Astrocyte (in vitro differentiated cells and primary cell): ENCODE results near the gene SCAPER. TPM values are rescaled to one million over a fixed set of nuclear protein-coding genes. Genes with fewer than 3 reads are reported as not detected.

Experiments used
- DNase-seq: peaks from one replicate; pipeline ENCODE4 v3.0.0-alpha.2; 2010; ENCODE audit warnings: low read depth
- FAIRE-seq: peaks from 2 replicates; lab custom pipeline; 2011; peaks lifted over from hg19 to GRCh38; lab: Jason Lieb, UNC
- H2AFZ ChIP-seq: 2 replicates; pipeline ENCODE4 v1.6.0; 2012; ENCODE audit warnings: low read depth, low read length, inconsistent platforms
- H3K27ac ChIP-seq: 2 replicates; pipeline ENCODE4 v1.5.1; 2011; ENCODE audit warnings: low read depth, low read length, inconsistent platforms
- H3K27me3 ChIP-seq: 2 replicates; pipeline ENCODE4 v1.6.0; 2011; ENCODE audit warnings: low read length, inconsistent platforms; ENCODE audit not compliant: insufficient read depth
- H3K36me3 ChIP-seq: 2 replicates; pipeline ENCODE4 v1.5.1; 2011; ENCODE audit warnings: low read length, inconsistent platforms; ENCODE audit not compliant: insufficient read depth
- H3K4me1 ChIP-seq: 2 replicates; pipeline ENCODE4 v1.5.1; 2011; ENCODE audit warnings: low read length, inconsistent platforms; ENCODE audit not compliant: insufficient read depth
- H3K4me2 ChIP-seq: 2 replicates; pipeline ENCODE4 v1.6.0; 2012; ENCODE audit warnings: low read length, inconsistent platforms
- H3K4me3 ChIP-seq: 2 replicates; pipeline ENCODE4 v1.5.1; 2011; ENCODE audit warnings: low read depth, mild to moderate bottlenecking, low read length, inconsistent platforms; ENCODE audit not compliant: insufficient read depth
- H3K79me2 ChIP-seq: 2 replicates; pipeline ENCODE4 v1.6.0; 2012; ENCODE audit warnings: mild to moderate bottlenecking, low read length, inconsistent platforms; ENCODE audit not compliant: insufficient read depth
- H3K9ac ChIP-seq: 2 replicates; pipeline ENCODE4 v1.6.0; 2012; ENCODE audit warnings: mild to moderate bottlenecking, low read length, inconsistent platforms
- H3K9me3 ChIP-seq: 2 replicates; pipeline ENCODE4 v1.5.1; 2012; ENCODE audit warnings: low read depth, mild to moderate bottlenecking, low read length, inconsistent platforms; ENCODE audit not compliant: insufficient read depth
- H4K20me1 ChIP-seq: 2 replicates; pipeline ENCODE4 v1.6.0; 2012; ENCODE audit warnings: low read length, inconsistent platforms; ENCODE audit not compliant: insufficient read depth
- H3K27ac Mint-ChIP-seq: one replicate; pipeline ENCODE4 v1.8.0; 2021; ENCODE audit warnings: mild to moderate bottlenecking, mixed read lengths; ENCODE audit not compliant: unreplicated experiment
- H3K27me3 Mint-ChIP-seq: one replicate; pipeline ENCODE4 v1.8.0; 2021; ENCODE audit warnings: low read depth, mixed read lengths; ENCODE audit not compliant: unreplicated experiment
- H3K36me3 Mint-ChIP-seq: one replicate; pipeline ENCODE4 v1.8.0; 2021; ENCODE audit warnings: low read depth, mixed read lengths; ENCODE audit not compliant: unreplicated experiment
- H3K4me1 Mint-ChIP-seq: one replicate; pipeline ENCODE4 v1.8.0; 2021; ENCODE audit warnings: low read depth, mixed read lengths; ENCODE audit not compliant: unreplicated experiment
- H3K4me3 Mint-ChIP-seq: one replicate; pipeline ENCODE4 v1.8.0; 2021; ENCODE audit warnings: mild to moderate bottlenecking, moderate library complexity, mixed read lengths; ENCODE audit not compliant: unreplicated experiment
- H3K9me3 Mint-ChIP-seq: one replicate; pipeline ENCODE4 v1.8.0; 2021; ENCODE audit warnings: mild to moderate bottlenecking, mixed read lengths; ENCODE audit not compliant: unreplicated experiment
- CTCF ChIP-seq: IDR thresholded peaks from 2 replicates; pipeline ENCODE4 v1.5.1; 2011; ENCODE audit warnings: low read depth, mild to moderate bottlenecking, inconsistent platforms, low read length, moderate library complexity; ENCODE audit not compliant: insufficient read depth
- EZH2 ChIP-seq: IDR thresholded peaks from 2 replicates; pipeline ENCODE4 v1.6.1; 2012; ENCODE audit warnings: mild to moderate bottlenecking, low read length, inconsistent platforms; ENCODE audit not compliant: insufficient read depth
- total RNA-seq: library from RNA; stranded (reverse); gene quantifications from 2 replicates; pipeline ENCODE4 v1.2.1, GENCODE V29; 2021

SCAPER gene
- total RNA-seq, 1 donor from 2014 or later, result 8.6 TPM

- Histone ChIP-seq H3K36me3 (no peaks in the 10 kb centered on the region), H4K20me1 (no peaks in the 10 kb centered on the region), H3K4me2 (no peak overlapping the region), H3K9ac (no peak overlapping the region), H2AFZ (no peak overlapping the region), H3K27ac (no peak overlapping the region), H3K27me3 (no peaks in the 10 kb centered on the region), H3K9me3 (no peaks in the 10 kb centered on the region), H3K4me1 (no peaks in the 10 kb centered on the region), H3K4me3 (no peak overlapping the region), H3K79me2 (no peaks in the 10 kb centered on the region)
- DNase-seq, result no peak
- Mint-ChIP-seq H3K9me3 (no peaks in the 10 kb centered on the region), H3K4me1 (peaks cover 3% of the 10 kb centered on the region), H3K27me3 (no peaks in the 10 kb centered on the region), H3K4me3 (no peak overlapping the region), H3K36me3 (no peaks in the 10 kb centered on the region), H3K27ac (no peak overlapping the region)
- no peak for TF ChIP-seq CTCF
- TF ChIP-seq EZH2, result no peak
- no peak for FAIRE-seq
These were observed 236.2 kb downstream of the SCAPER start for GRCh38 chr15:76668900-76669299.

DNA sequence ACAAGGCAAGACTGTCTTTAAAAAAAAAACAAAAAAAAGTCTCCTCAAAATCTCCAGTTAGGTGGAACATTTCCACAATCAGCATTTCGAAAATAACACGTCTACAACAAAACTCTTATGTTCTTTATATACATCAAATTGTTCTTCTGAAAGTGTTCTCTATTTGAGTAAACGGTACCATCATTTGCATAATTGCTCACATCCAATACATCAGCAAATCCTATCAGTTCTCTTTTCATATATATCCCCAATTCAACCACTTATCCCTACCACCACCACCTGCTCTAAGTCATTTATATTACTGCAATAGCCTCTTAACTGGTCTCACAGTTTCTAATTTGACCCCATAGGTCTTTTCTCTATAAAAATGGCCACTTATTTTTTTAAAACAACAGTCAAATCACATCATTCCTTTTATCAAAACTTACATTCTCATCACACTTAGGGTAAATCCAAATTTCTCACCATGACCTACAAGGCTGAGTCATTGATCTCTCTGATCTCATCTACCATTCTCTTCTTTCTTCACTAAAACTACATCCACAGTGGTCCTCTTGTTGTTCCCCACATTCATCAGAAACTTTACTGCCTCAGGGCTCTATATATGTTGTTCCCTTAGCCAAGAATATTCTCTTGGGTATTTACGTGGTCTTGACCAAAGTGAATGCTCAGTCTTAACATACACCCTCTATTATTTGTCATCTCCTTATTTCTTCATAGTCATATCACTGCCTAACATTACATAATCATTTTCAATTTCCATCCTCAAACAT, 237.0 kb downstream of the SCAPER start:
- Histone ChIP-seq H3K4me1 (no peaks in the 10 kb centered on the region), H4K20me1 (no peaks in the 10 kb centered on the region)

More for the DNA sequence above, 237.0 kb downstream of the SCAPER start:
- DNase-seq, result no peak
- no peak overlapping the region for H3K27ac Mint-ChIP-seq
- no peak for FAIRE-seq
- no peak overlapping the region for H3K4me3 ChIP-seq
- no peaks in the 10 kb centered on the region for H3K27me3 Mint-ChIP-seq
- H3K79me2 ChIP-seq, result no peaks in the 10 kb centered on the region
- no peak overlapping the region for H3K4me3 Mint-ChIP-seq
- no peak overlapping the region for H3K4me2 ChIP-seq
- no peak overlapping the region for H3K27ac ChIP-seq
- H3K27me3 ChIP-seq, result no peaks in the 10 kb centered on the region
- no peak overlapping the region for H2AFZ ChIP-seq
- no peaks in the 10 kb centered on the region for H3K9me3 Mint-ChIP-seq
- H3K36me3 Mint-ChIP-seq, result no peaks in the 10 kb centered on the region
- TF ChIP-seq EZH2 (no peak), CTCF (no peak)
- no peaks in the 10 kb centered on the region for H3K9me3 ChIP-seq
- H3K9ac ChIP-seq, result no peak overlapping the region
- peaks cover 3% of the 10 kb centered on the region for H3K4me1 Mint-ChIP-seq
- no peaks in the 10 kb centered on the region for H3K36me3 ChIP-seq
